Lower lobe of right lung (tissue), 2 donors: ENCODE measurements around the gene EFCAB11. TPM values are rescaled to one million over a fixed set of nuclear protein-coding genes. Genes with fewer than 3 reads are reported as not detected.

Experiments used
- ATAC-seq, 2 donors: fragments of 200-7000 bp; cut with Tn5 transposase; one replicate each; pipeline ENCODE4 v1.9.1; 2020 to 2022; ENCODE audit warnings: mild to moderate bottlenecking in 2 of 2, moderate library complexity in 2 of 2
- DNase-seq: peaks from one replicate; pipeline ENCODE4 v3.0.0-alpha.2; 2020
- H3K27ac ChIP-seq: fragments of 200-600 bp; one replicate; pipeline ENCODE4 v1.8.0; 2022
- H3K27me3 ChIP-seq: fragments of 200-600 bp; one replicate; pipeline ENCODE4 v1.8.0; 2022; ENCODE audit warnings: low read depth
- H3K36me3 ChIP-seq: fragments of 200-600 bp; one replicate; pipeline ENCODE4 v1.8.0; 2022; ENCODE audit warnings: mild to moderate bottlenecking
- H3K4me1 ChIP-seq: fragments of 200-600 bp; one replicate; pipeline ENCODE4 v1.8.0; 2022
- H3K4me3 ChIP-seq: fragments of 200-600 bp; one replicate; pipeline ENCODE4 v1.8.0; 2022; ENCODE audit warnings: mild to moderate bottlenecking
- H3K9me3 ChIP-seq: fragments of 200-600 bp; one replicate; pipeline ENCODE4 v1.8.0; 2022
- CTCF ChIP-seq: fragments of 200-600 bp; IDR thresholded peaks from one replicate; pipeline ENCODE4 v1.8.0; 2022; ENCODE audit warnings: antibody characterized with exemption, mild to moderate bottlenecking
- intact Hi-C: fragments of 100-400 bp; cut with DNase I; formaldehyde crosslinking; loops from one replicate; pipeline ENCODE4 v1.11.0; 2022
- total RNA-seq: library from RNA; stranded (reverse); fragmentation: NEBNext Ultra II Directional; extraction: Animal tissue kit (Norgen Biotek cat#: 25700); gene quantifications from one replicate; pipeline ENCODE4 v1.2.1, GENCODE V29; 2021
- donor health status: DM: no; HTN: yes; CAD: no; lungs with severe emphysema.

The EFCAB11 gene
- total RNA-seq, 1 donor from 2014 or later = 5.8 TPM

GRCh38 chr14:89952576-89952975 is 2.0 kb downstream of the EFCAB11 start:
- intact Hi-C loops = no loop called here
- no peak for TF ChIP-seq CTCF
- H3K9me3 ChIP-seq = no peaks in the 10 kb centered on the region

GRCh38 chr14:89947344-89947743 is 7.2 kb downstream of the EFCAB11 start:
- ATAC-seq = no peak
- Histone ChIP-seq H3K4me1 (no peaks in the 10 kb centered on the region), H3K36me3 (no peaks in the 10 kb centered on the region), H3K4me3 (no peak overlapping the region), H3K9me3 (no peaks in the 10 kb centered on the region), H3K27ac (no peak overlapping the region), H3K27me3 (no peaks in the 10 kb centered on the region)
- DNase-seq = no peak
- intact Hi-C loops = no loop called here
- no peak for TF ChIP-seq CTCF

More at GRCh38 chr14:89952576-89952975, 2.0 kb downstream of the EFCAB11 start:
- H3K4me1 ChIP-seq = peaks cover 18% of the 10 kb centered on the region
- H3K36me3 ChIP-seq = no peaks in the 10 kb centered on the region
- H3K4me3 ChIP-seq = no peak overlapping the region
- ATAC-seq = no peak
- no peak overlapping the region for H3K27ac ChIP-seq
- no peak for DNase-seq
- no peaks in the 10 kb centered on the region for H3K27me3 ChIP-seq

- no peaks in the 10 kb centered on the region for H3K36me3 ChIP-seq
- no peaks in the 10 kb centered on the region for H3K4me1 ChIP-seq
- no peak overlapping the region for H3K4me3 ChIP-seq
- H3K9me3 ChIP-seq = no peaks in the 10 kb centered on the region
- intact Hi-C loops = loop anchor here (5.0 kb wide), 1 partner anchor 295 kb away; no protein-coding TSS in a partner anchor
- H3K27ac ChIP-seq = no peak overlapping the region
- no peak for TF ChIP-seq CTCF
- no peaks in the 10 kb centered on the region for H3K27me3 ChIP-seq
- no peak for DNase-seq
- ATAC-seq = no peak
Measured at GRCh38 chr14:89941830-89942377, 12.6 kb downstream of the EFCAB11 start.

- Histone ChIP-seq H3K27me3 (no peaks in the 10 kb centered on the region), H3K27ac (no peak overlapping the region), H3K36me3 (no peaks in the 10 kb centered on the region), H3K4me1 (no peaks in the 10 kb centered on the region), H3K4me3 (no peak overlapping the region), H3K9me3 (no peaks in the 10 kb centered on the region)
- ATAC-seq = no peak
- TF ChIP-seq CTCF = no peak
- DNase-seq = no peak
- intact Hi-C loops = no loop called here
Measured at GRCh38 chr14:89936654-89937185, 17.8 kb downstream of the EFCAB11 start.

- Histone ChIP-seq H3K36me3 (no peaks in the 10 kb centered on the region), H3K9me3 (no peaks in the 10 kb centered on the region), H3K27ac (no peak overlapping the region), H3K4me1 (no peaks in the 10 kb centered on the region), H3K4me3 (no peak overlapping the region), H3K27me3 (no peaks in the 10 kb centered on the region)
- ATAC-seq = no peak
- no peak for DNase-seq
- TF ChIP-seq CTCF = no peak
- intact Hi-C loops = no loop called here
Measured at GRCh38 chr14:89933002-89933401, 21.5 kb downstream of the EFCAB11 start.
